Stimulated activated CD4-positive, alpha-beta T cell treated with anti-CD3 and anti-CD28 coated beads, Interleukin-12 subunit alpha, Interleukin-12 subunit beta, amount 100 ng/mL, for 4 hours (primary cell): ENCODE results near the gene FLII.

Experiments
- DNase-seq: peaks from one replicate; pipeline ENCODE4 v3.0.0-alpha.2; 2020

FLII gene

DNA sequence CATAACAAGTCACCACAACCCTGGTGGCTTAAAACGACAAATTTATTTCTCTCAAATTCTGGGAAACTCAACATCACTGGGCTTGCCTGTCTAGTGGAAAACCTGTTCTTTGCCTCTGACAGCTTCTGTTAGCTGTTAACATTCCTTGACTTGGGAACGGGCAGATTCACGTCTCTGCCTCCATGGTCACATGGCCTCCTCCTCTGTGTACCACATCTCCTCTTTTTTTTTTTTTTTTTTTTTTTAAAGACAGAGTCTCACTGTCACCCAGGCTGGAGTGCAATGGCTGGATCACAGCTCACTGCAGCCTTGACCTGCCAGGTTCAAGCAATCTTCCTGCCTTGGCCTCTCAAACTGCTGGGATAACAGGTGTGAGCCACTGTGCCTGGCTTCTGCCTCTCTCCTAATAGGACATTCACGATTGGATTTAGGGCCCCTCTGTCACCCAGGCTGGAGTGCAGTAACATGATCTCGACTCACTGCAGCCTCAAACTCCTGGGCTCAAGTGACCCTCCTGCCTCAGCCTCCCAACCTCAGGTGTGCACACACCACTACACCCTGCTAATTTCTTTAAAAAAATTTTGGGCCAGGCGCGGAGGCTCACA is 44.8 kb downstream of the FLII start:
- no peak for DNase-seq

DNA sequence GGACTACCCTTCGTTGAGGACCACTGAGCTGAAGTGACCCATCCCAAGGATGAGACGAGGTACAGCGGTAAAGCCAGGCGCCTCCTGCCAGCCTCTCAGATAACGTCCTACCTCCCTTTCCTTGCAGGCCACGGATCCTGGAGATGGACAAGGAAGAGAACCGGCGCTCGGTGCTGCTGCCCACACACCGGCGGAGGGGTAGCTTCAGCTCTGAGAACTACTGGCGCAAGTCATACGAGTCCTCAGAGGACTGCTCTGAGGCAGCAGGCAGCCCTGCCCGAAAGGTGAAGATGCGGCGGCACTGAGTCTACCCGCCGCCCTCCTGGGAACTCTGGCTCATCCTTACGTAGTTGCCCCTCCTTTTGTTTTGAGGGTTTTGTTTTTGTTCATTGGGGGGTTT is 50.4 kb downstream of the FLII start:
- no peak for DNase-seq

- DNase-seq = no peak
These were observed 51.6 kb downstream of the FLII start for GRCh38 chr17:18206962-18207361.

GRCh38 chr17:18205861-18206260 is 52.7 kb downstream of the FLII start:
- DNase-seq = no peak

DNA sequence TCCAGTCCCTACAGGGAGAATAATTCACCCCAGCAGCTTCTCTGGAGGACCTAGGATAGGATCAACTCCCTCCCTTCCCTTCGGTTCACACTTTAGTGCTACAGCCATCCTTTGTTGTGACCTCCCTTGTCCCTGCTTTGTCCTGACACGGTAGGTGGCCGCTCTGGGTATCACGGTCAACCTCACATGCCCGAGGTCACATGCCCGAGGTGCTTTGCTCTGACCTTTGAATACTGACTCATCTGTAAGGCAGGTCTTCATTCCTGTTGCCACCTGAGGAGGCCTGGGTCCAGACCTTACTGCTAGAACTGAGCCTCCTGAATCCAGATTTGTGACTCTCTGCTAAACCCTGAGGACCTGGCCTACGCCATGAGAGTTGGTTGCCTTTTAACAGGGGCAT is 55.2 kb downstream of the FLII start:
- no peak for DNase-seq

GRCh38 chr17:18201108-18201507 is 57.4 kb downstream of the FLII start:
- no peak for DNase-seq

DNA sequence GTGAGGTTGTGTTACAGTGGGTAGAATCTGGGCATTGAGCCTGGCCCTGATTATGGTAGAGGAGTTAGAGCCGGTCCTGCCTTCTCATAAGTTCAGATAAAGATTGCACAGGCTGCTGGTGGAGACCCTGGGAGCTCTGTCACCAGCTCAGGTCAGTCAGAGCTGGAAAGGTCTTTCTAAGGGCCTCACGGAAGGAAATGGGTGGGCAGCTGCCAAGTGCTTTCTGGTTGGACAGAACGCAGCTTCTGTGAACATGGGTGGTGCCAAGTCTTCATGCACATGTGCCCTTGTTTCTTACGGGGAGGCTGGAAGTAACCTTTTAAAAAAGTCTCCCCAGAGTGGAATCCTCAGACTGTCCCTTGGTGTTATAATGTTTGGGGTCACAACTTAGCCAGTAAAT is 60.0 kb downstream of the FLII start:
- no peak for DNase-seq

GRCh38 chr17:18197535-18198194 is 60.9 kb downstream of the FLII start:
- no peak for DNase-seq

GRCh38 chr17:18195246-18195645 is 63.3 kb downstream of the FLII start:
- no peak for DNase-seq
